GM20000 (cell line): ENCODE data around the gene TMEM120B.

Experiments used
- DNase-seq: peaks from one replicate; pipeline ENCODE4 v3.0.0; 2012; ENCODE audit warnings: low spot score
- CTCF ChIP-seq: IDR thresholded peaks from 2 replicates; pipeline ENCODE4 v1.5.1; 2012; ENCODE audit warnings: mild to moderate bottlenecking, control low read depth; ENCODE audit errors: extremely low read depth, missing control alignments

Gene TMEM120B

GRCh38 chr12:121770388-121770787 lies 57.8 kb downstream of the TMEM120B start:
- TF ChIP-seq CTCF, result no peak
- DNase-seq, result no peak

GRCh38 chr12:121770813-121771625 lies 58.5 kb downstream of the TMEM120B start:
- DNase-seq, result no peak
- TF ChIP-seq CTCF, result no peak

- peak; percentile 94 for TF ChIP-seq CTCF
- peak; percentile 94 for DNase-seq
Observed at GRCh38 chr12:121773011-121773777, 60.6 kb downstream of the TMEM120B start.

GRCh38 chr12:121774968-121775474 lies 62.5 kb downstream of the TMEM120B start:
- no peak for TF ChIP-seq CTCF

GRCh38 chr12:121775501-121775900 lies 62.9 kb downstream of the TMEM120B start:
- TF ChIP-seq CTCF, result no peak
- DNase-seq, result no peak

More at GRCh38 chr12:121774968-121775474, 62.5 kb downstream of the TMEM120B start:
- DNase-seq, result no peak

- TF ChIP-seq CTCF, result peak; percentile 88
- peak; percentile 90 for DNase-seq
Observed at GRCh38 chr12:121776190-121777098, 63.9 kb downstream of the TMEM120B start.
